ENCODE measurements around the gene CACNA2D3.

DNA sequence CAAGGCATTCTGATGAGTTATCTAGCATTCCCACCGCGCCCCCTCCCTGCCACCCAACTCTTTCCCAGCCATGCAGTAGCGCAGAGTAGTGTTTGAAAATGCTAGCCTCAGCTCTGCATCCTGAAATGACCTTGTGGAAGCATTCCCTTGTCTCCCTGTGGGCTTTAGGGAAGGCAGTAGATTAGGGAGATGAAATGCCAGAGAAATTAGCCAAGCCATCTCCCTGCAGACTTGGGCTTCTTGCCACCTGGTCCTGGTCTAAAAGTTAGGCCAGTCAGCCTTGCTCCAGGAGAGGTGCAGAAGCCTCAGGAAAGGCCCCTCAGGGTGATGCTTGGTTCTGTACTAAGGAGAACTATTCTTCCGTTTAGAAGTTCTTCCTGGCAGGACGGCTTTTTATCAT lies 231.2 kb downstream of the CACNA2D3 start:
- TF ChIP-seq, protein P1, sequence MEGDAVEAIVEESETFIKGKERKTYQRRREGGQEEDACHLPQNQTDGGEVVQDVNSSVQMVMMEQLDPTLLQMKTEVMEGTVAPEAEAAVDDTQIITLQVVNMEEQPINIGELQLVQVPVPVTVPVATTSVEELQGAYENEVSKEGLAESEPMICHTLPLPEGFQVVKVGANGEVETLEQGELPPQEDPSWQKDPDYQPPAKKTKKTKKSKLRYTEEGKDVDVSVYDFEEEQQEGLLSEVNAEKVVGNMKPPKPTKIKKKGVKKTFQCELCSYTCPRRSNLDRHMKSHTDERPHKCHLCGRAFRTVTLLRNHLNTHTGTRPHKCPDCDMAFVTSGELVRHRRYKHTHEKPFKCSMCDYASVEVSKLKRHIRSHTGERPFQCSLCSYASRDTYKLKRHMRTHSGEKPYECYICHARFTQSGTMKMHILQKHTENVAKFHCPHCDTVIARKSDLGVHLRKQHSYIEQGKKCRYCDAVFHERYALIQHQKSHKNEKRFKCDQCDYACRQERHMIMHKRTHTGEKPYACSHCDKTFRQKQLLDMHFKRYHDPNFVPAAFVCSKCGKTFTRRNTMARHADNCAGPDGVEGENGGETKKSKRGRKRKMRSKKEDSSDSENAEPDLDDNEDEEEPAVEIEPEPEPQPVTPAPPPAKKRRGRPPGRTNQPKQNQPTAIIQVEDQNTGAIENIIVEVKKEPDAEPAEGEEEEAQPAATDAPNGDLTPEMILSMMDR (IDR thresholded peaks at IDR 0.05; ENCODE audit: insufficient read depth, low read length, poor library complexity, severe bottlenecking) = no peak
- TF ChIP-seq EZH2phosphoT487 (conservative IDR thresholded peaks at IDR 0.05; ENCODE audit: low read length) = no peak

Measured in SU-DHL-6 (cell line).